DND-41 (cell line): ENCODE results near the gene PACS1.

ENCODE experiments used
- ATAC-seq: fragments of 200-7000 bp; cut with Tn5 transposase; 3 replicates; pipeline ENCODE4 v1.9.1; 2021; ENCODE audit warnings: low read depth; ENCODE audit not compliant: insufficient read depth
- DNase-seq: peaks from one replicate; pipeline ENCODE4 v3.0.0-alpha.2; 2020
- H2AFZ ChIP-seq: 2 replicates; pipeline ENCODE4 v1.6.0; 2012; ENCODE audit warnings: low read depth, low read length
- H3K27ac ChIP-seq: 2 replicates; pipeline ENCODE4 v1.5.1; 2012; ENCODE audit warnings: low read length, inconsistent platforms
- H3K27me3 ChIP-seq: fragments of 200-600 bp; sonication (generic); 2 replicates; pipeline ENCODE4 v1.6.0; 2012; ENCODE audit warnings: low read length, mild to moderate bottlenecking, inconsistent platforms; ENCODE audit not compliant: insufficient read depth, poor library complexity
- H3K36me3 ChIP-seq: 2 replicates; pipeline ENCODE4 v1.5.1; 2012; ENCODE audit warnings: low read length, inconsistent platforms; ENCODE audit not compliant: insufficient read depth
- H3K4me1 ChIP-seq: 2 replicates; pipeline ENCODE4 v1.5.1; 2012; ENCODE audit warnings: mild to moderate bottlenecking, low read length; ENCODE audit not compliant: insufficient read depth
- H3K4me2 ChIP-seq: 2 replicates; pipeline ENCODE4 v1.6.0; 2012; ENCODE audit warnings: mild to moderate bottlenecking, moderate library complexity, low read length, inconsistent platforms; ENCODE audit not compliant: insufficient read depth
- H3K4me3 ChIP-seq, 2 experiments: fragments of 200-600 bp in 1 of 2; shearing (Covaris generic) in 1 of 2; 2 replicates each; pipeline ENCODE4 v1.5.1; 2012 to 2016; ENCODE audit warnings: inconsistent platforms in 2 of 2, low read length in 2 of 2, mild to moderate bottlenecking in 2 of 2, low read depth in 1 of 2, moderate library complexity in 1 of 2
- H3K79me2 ChIP-seq: 2 replicates; pipeline ENCODE4 v1.6.0; 2012; ENCODE audit warnings: low read length, inconsistent platforms; ENCODE audit not compliant: insufficient read depth
- H3K9ac ChIP-seq: 2 replicates; pipeline ENCODE4 v1.6.0; 2012; ENCODE audit warnings: low read depth, mild to moderate bottlenecking, inconsistent platforms, low read length, moderate library complexity
- H3K9me3 ChIP-seq: 2 replicates; pipeline ENCODE4 v1.5.1; 2012; ENCODE audit warnings: low read length, moderate library complexity, mild to moderate bottlenecking, inconsistent platforms; ENCODE audit not compliant: insufficient read depth, severe bottlenecking
- H4K20me1 ChIP-seq: 2 replicates; pipeline ENCODE4 v1.6.0; 2012; ENCODE audit warnings: low read length; ENCODE audit not compliant: insufficient read depth
- EZH2 ChIP-seq: IDR thresholded peaks from 3 replicates; pipeline ENCODE4 v1.6.1; 2012; ENCODE audit warnings: borderline replicate concordance, low read depth, mild to moderate bottlenecking, moderate library complexity, low read length, inconsistent platforms; ENCODE audit not compliant: severe bottlenecking
- TF ChIP-seq, protein P1 (sequence below): IDR thresholded peaks from 2 replicates; pipeline ENCODE4 v1.5.1; 2012; ENCODE audit warnings: borderline replicate concordance, low read length, moderate library complexity, mild to moderate bottlenecking; ENCODE audit not compliant: poor library complexity, severe bottlenecking; ENCODE audit errors: extremely low read depth

The PACS1 gene

DNA sequence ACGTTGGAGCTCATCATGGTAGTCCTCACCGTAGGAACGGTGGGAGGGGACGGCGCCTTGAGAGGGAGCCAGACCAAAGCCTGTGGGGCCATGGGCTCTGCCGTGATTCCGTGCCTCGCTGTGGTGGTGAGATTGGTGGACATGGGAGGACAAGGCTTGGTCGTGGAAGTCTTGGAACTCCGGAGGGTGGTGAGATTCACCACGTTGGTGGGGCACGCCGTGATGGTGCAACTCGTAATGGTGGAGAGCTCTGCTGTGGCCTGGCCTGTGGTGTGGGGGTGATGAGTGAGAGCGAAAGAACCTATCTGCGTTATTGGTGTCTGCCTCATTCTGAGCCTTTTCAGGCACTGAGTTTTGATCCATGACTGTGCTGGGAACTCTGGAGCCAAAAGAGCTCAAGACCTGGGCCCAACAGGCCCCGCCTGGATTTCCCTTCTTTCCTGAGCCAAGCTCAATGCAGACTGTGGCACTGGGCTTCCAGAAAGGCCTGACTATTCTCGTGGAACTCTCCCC lies 44.0 kb upstream of the PACS1 start, which contains the start of gene CATSPER1:
Gene CATSPER1 (minus strand): TSS at position 463 of the 513 bp plus-strand sequence. CDS start 100 bp downstream, at position 363.
- TF ChIP-seq EZH2: no peak
- Histone ChIP-seq H3K27ac (no peak within 1 kb of the TSS), H3K4me1 (peaks cover 9% of the 10 kb centered on the region), H3K9ac (no peak within 1 kb of the TSS), H3K4me3 (no peak within 1 kb of the TSS), H3K79me2 (no peaks in the 10 kb centered on the region), H3K27me3 (peaks cover 5% of the 10 kb centered on the region), H3K36me3 (no peaks in the 10 kb centered on the region), H3K9me3 (no peaks in the 10 kb centered on the region), H4K20me1 (no peaks in the 10 kb centered on the region), H2AFZ (no peak within 1 kb of the TSS), H3K4me2 (no peak within 1 kb of the TSS)
- no peak for DNase-seq
- ATAC-seq: no peak

DNA sequence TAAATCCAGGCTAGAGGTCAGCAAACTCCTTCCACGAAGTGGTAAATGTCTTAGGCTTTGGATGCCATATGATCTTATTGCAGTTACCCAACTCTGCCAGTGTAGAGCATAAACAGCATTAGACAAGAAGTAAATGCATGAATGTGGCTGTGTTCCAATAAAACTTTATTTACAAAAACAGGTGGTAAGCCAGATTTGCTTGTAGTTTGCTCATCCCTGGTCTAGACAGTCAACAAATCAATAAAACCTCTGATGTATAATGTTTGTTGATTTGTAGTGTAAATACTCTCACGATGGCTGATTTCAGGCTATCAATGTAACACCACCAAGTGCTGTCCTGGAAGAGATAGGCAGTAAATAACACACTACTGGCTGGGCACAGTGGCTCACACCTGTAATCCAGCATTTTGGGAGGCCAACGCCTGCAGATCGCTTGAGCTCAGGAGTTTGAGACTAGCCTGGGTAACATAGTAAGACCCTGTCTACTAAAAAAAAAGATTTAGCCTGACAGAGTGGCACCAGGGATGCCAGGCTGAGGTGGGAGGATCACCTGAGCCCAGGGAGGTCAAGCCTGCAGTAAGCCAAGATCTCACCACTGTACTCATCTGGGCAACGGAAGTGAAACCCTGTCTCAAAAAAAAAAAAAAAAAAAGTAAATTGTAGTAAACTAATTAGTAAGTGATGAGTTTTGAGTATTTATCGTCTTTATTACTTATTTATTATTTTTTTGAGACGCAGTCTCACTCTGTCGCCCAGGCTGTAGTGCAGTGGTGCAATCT lies 36.9 kb upstream of the PACS1 start:
- H3K27me3 ChIP-seq: no peaks in the 10 kb centered on the region
- no peaks in the 10 kb centered on the region for H3K4me1 ChIP-seq
- H3K79me2 ChIP-seq: no peaks in the 10 kb centered on the region
- H3K9me3 ChIP-seq: no peaks in the 10 kb centered on the region
- DNase-seq: no peak
- no peak for TF ChIP-seq EZH2
- TF ChIP-seq, protein P1, sequence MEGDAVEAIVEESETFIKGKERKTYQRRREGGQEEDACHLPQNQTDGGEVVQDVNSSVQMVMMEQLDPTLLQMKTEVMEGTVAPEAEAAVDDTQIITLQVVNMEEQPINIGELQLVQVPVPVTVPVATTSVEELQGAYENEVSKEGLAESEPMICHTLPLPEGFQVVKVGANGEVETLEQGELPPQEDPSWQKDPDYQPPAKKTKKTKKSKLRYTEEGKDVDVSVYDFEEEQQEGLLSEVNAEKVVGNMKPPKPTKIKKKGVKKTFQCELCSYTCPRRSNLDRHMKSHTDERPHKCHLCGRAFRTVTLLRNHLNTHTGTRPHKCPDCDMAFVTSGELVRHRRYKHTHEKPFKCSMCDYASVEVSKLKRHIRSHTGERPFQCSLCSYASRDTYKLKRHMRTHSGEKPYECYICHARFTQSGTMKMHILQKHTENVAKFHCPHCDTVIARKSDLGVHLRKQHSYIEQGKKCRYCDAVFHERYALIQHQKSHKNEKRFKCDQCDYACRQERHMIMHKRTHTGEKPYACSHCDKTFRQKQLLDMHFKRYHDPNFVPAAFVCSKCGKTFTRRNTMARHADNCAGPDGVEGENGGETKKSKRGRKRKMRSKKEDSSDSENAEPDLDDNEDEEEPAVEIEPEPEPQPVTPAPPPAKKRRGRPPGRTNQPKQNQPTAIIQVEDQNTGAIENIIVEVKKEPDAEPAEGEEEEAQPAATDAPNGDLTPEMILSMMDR: no peak
- no peak overlapping the region for H3K4me3 ChIP-seq
- no peak for ATAC-seq
- no peak overlapping the region for H2AFZ ChIP-seq
- no peak overlapping the region for H3K27ac ChIP-seq
- H3K36me3 ChIP-seq: no peaks in the 10 kb centered on the region
- H3K9ac ChIP-seq: no peak overlapping the region
- H3K4me2 ChIP-seq: no peak overlapping the region
- H4K20me1 ChIP-seq: no peaks in the 10 kb centered on the region

DNA sequence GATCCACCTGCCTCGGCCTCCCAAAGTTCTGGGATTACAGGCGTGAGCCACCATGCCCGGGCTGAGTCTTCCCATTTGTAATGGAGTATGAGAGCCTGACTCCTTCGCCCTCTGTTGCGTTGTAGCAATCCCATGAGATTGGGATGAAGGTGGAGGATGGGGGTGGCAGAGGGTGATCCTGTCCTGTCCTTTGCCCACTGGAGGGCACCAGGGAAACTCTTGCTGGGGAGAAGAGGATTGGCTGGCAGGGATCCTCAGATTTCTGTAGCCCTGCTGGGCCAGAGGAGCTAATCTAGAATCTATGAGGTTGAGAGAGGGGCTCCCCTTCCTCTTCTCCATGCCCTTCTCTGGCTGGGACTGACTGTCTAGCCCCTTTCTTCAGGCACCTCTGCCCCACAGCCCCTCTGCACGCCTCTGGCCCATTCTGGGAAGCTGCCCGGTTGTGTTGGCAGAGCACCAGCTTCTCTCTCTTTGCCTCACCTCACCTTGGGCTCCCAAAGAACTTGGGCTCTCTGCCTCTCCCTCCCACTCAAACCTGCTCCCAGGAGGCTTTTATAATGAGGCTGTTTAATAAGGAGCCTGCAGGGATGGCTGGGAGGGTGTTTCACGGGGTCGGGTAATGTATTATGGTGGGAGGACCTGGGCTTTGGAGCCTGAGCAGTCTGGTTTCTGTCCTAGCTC lies 34.3 kb upstream of the PACS1 start:
- Histone ChIP-seq H3K36me3 (no peaks in the 10 kb centered on the region), H3K9me3 (no peaks in the 10 kb centered on the region), H3K9ac (no peak overlapping the region), H3K79me2 (no peaks in the 10 kb centered on the region), H3K4me1 (no peaks in the 10 kb centered on the region), H2AFZ (no peak overlapping the region), H3K27ac (no peak overlapping the region), H4K20me1 (no peaks in the 10 kb centered on the region), H3K27me3 (no peaks in the 10 kb centered on the region), H3K4me2 (no peak overlapping the region), H3K4me3 (no peak overlapping the region)
- ATAC-seq (no peak), DNase-seq (no peak)
- TF ChIP-seq, protein P1: no peak
- TF ChIP-seq EZH2: no peak

DNA sequence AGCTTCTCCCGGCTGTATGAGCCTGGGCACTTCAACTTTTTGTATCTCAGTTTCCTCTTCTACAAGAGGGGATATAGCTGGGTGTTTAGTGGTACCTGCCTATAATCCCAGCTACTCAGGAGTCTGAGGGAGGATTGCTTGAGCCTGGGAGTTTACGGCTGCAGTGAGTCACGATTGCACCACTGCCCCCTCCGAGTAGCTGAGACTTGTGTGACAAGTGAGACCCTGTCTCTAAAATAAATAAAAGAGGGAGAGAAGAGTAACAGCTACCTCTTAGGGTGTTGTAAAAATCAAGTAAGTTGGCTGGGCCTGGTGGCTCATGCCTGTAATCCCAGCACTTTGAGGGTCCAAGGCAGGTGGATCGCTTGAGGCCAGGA lies 33.8 kb upstream of the PACS1 start:
- H3K9me3 ChIP-seq: no peaks in the 10 kb centered on the region
- H3K27me3 ChIP-seq: no peaks in the 10 kb centered on the region
- DNase-seq: no peak
- TF ChIP-seq, protein P1: no peak
- TF ChIP-seq EZH2: no peak
- no peak overlapping the region for H3K4me3 ChIP-seq
- ATAC-seq: no peak
- H3K4me2 ChIP-seq: no peak overlapping the region
- no peaks in the 10 kb centered on the region for H4K20me1 ChIP-seq
- no peaks in the 10 kb centered on the region for H3K79me2 ChIP-seq
- H2AFZ ChIP-seq: no peak overlapping the region
- H3K27ac ChIP-seq: no peak overlapping the region
- H3K4me1 ChIP-seq: no peaks in the 10 kb centered on the region
- H3K36me3 ChIP-seq: no peaks in the 10 kb centered on the region
- H3K9ac ChIP-seq: no peak overlapping the region
